Urothelium cell line (cell line): ENCODE measurements around the gene FOXP4.

Experiments used
- DNase-seq: peaks from one replicate; pipeline ENCODE4 v3.0.0; 2011; ENCODE audit warnings: low spot score, mixed read lengths
- FAIRE-seq: peaks from 2 replicates; lab custom pipeline; 2011; peaks lifted over from hg19 to GRCh38; lab: Jason Lieb, UNC

Gene FOXP4

GRCh38 chr6:41641352-41641925 is 95.3 kb downstream of the FOXP4 start:
- DNase-seq, result no peak
- no peak for FAIRE-seq

- FAIRE-seq (no peak), DNase-seq (no peak)
Measured at GRCh38 chr6:41642090-41642959, 96.1 kb downstream of the FOXP4 start.

- no peak for DNase-seq
- no peak for FAIRE-seq
Measured at GRCh38 chr6:41642960-41643898, 97.0 kb downstream of the FOXP4 start.

GRCh38 chr6:41643899-41644269 is 97.7 kb downstream of the FOXP4 start:
- no peak for DNase-seq
- FAIRE-seq, result no peak

GRCh38 chr6:41644297-41644879 is 98.2 kb downstream of the FOXP4 start:
- DNase-seq, result no peak

GRCh38 chr6:41645007-41645618 is 98.9 kb downstream of the FOXP4 start:
- DNase-seq, result no peak
- FAIRE-seq, result no peak

More at GRCh38 chr6:41644297-41644879, 98.2 kb downstream of the FOXP4 start:
- no peak for FAIRE-seq

GRCh38 chr6:41646026-41646795 is 100.0 kb downstream of the FOXP4 start:
- DNase-seq, result no peak
- no peak for FAIRE-seq

- FAIRE-seq (no peak), DNase-seq (no peak)
Measured at GRCh38 chr6:41647061-41647511, 100.9 kb downstream of the FOXP4 start.

- DNase-seq (no peak), FAIRE-seq (no peak)
Measured at GRCh38 chr6:41648070-41648585, 101.9 kb downstream of the FOXP4 start.

- DNase-seq, result no peak
- no peak for FAIRE-seq
Measured at GRCh38 chr6:41648921-41649320, 102.7 kb downstream of the FOXP4 start.

- DNase-seq, result no peak
- FAIRE-seq, result no peak
Measured at GRCh38 chr6:41649596-41649995, 103.4 kb downstream of the FOXP4 start.

- FAIRE-seq, result no peak
- DNase-seq, result no peak
Measured at GRCh38 chr6:41650120-41650519, 103.9 kb downstream of the FOXP4 start.

- DNase-seq, result no peak
- FAIRE-seq, result no peak
Measured at GRCh38 chr6:41651246-41651961, 105.2 kb downstream of the FOXP4 start.
